ENCODE measurements around the gene LMO1.

Gene LMO1

DNA sequence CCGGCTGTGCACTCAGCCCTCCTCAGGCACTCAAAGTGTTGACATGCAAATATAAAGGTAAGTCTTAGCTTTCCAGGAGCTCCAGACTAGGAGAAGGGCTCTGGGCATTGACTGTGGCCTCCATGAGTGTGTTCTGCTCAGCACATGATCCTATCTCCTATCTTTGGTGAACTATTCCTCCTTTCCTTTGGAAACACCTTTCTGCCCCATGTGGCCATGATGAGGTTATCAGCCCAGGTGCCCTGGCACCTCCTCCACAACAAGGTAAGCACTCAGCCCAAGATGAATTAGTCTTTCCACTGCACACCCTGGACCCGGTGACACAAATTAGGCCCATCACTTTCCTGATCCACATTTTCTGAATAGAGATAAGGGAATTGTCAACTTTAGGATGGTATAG lies 37.9 kb upstream of the LMO1 start:
- DNase-seq (ENCODE audit: low read depth), result no peak
- H3K4me3 ChIP-seq (ENCODE audit: low read length), result no peak overlapping the region
- TF ChIP-seq, protein P1, sequence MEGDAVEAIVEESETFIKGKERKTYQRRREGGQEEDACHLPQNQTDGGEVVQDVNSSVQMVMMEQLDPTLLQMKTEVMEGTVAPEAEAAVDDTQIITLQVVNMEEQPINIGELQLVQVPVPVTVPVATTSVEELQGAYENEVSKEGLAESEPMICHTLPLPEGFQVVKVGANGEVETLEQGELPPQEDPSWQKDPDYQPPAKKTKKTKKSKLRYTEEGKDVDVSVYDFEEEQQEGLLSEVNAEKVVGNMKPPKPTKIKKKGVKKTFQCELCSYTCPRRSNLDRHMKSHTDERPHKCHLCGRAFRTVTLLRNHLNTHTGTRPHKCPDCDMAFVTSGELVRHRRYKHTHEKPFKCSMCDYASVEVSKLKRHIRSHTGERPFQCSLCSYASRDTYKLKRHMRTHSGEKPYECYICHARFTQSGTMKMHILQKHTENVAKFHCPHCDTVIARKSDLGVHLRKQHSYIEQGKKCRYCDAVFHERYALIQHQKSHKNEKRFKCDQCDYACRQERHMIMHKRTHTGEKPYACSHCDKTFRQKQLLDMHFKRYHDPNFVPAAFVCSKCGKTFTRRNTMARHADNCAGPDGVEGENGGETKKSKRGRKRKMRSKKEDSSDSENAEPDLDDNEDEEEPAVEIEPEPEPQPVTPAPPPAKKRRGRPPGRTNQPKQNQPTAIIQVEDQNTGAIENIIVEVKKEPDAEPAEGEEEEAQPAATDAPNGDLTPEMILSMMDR (conservative IDR thresholded peaks at IDR 0.05; ENCODE audit: low read depth, low read length), result no peak

GRCh38 chr11:8298801-8299786 lies 35.4 kb upstream of the LMO1 start:
- H3K4me3 ChIP-seq (ENCODE audit: low read length), result no peak overlapping the region
- DNase-seq (ENCODE audit: low read depth), result no peak
- TF ChIP-seq, protein P1 (conservative IDR thresholded peaks at IDR 0.05; ENCODE audit: low read depth, low read length), result no peak

GRCh38 chr11:8297781-8298440 lies 34.2 kb upstream of the LMO1 start:
- TF ChIP-seq, protein P1 (conservative IDR thresholded peaks at IDR 0.05; ENCODE audit: low read depth, low read length), result no peak
- no peak overlapping the region for H3K4me3 ChIP-seq (ENCODE audit: low read length)
- no peak for DNase-seq (ENCODE audit: low read depth)

DNA sequence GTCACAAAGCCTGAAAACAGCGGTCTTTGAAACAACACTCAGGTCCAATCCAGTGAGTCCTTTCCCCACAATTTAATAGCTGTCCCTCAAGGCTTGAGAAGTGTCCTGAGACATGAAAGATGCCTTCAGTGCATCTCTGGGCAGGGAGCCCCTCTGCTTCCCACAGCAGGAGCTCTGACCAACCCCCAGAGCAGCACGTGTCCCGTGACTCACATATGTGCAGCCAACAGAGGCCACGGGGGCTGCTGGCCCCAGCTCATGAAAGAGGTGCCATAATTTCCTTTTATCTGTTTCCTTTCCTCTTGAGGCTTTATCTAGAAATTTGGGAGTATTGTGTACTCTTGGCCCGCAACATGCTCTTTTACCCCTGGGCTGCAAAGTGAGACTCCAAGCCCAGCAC lies 33.2 kb upstream of the LMO1 start:
- H3K4me3 ChIP-seq (ENCODE audit: low read length), result no peak overlapping the region
- TF ChIP-seq, protein P1 (conservative IDR thresholded peaks at IDR 0.05; ENCODE audit: low read depth, low read length), result no peak
- DNase-seq (ENCODE audit: low read depth), result no peak

DNA sequence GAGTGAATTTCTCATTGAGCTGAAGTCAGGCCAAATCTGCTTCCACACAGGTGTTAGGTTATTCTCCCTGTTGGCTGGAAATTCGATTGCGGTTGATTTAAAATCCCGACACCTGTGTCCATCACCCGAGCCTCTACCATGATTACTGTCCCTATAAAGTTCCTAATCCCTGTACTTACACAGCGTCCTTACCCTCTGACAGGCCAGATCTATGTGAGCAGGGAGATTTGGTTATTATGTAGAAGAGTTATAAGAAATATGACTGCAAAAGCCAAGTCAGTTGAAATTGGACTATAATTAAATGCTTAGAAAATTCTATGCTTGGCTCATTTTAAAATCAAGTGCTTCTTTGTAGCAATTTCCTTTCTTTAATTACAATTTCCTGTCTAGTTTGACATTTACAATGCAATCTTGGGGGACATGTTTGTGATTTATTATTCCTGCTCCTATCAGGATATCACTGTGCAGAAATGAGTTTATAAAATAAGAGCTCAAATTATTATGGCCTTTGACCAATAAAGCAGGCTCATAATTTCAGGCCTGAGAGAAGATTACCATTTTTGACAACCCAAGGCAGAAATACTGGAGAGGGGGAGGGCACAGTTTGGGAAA lies 32.5 kb upstream of the LMO1 start:
- H3K4me3 ChIP-seq (ENCODE audit: low read length), result no peak overlapping the region
- TF ChIP-seq, protein P1 (conservative IDR thresholded peaks at IDR 0.05; ENCODE audit: low read depth, low read length), result no peak
- no peak for DNase-seq (ENCODE audit: low read depth)

GRCh38 chr11:8294251-8294935 lies 30.7 kb upstream of the LMO1 start:
- TF ChIP-seq, protein P1 (conservative IDR thresholded peaks at IDR 0.05; ENCODE audit: low read depth, low read length), result no peak
- H3K4me3 ChIP-seq (ENCODE audit: low read length), result no peak overlapping the region
- no peak for DNase-seq (ENCODE audit: low read depth)
